GM13976 (cell line): ENCODE data around the gene PSME3IP1.
A peak's percentile ranks its signal among the peaks of the same experiment; 100 is the strongest.
"Not testable (repeated sequence)": the region's sequence is repeated elsewhere in the genome, so short reads cannot be mapped to it uniquely, and the experiment has no call there.

Experiments used
- DNase-seq: peaks from one replicate; pipeline ENCODE4 v3.0.0; 2012; ENCODE audit warnings: low spot score
- in situ Hi-C: fragments of 300-500 bp; cut with MboI; formaldehyde crosslinking; loops from one replicate; pipeline ENCODE4 v1.12.0; 2022; ENCODE audit warnings: low sequenced_read_pairs, mixed read lengths, inconsistent platforms; ENCODE audit not compliant: unreplicated experiment
- TF ChIP-seq, protein P1 (sequence below): IDR thresholded peaks from 2 replicates; pipeline ENCODE4 v1.5.1; 2012; ENCODE audit warnings: borderline replicate concordance, mild to moderate bottlenecking; ENCODE audit not compliant: insufficient read depth; ENCODE audit errors: extremely low read depth, missing control alignments, control extremely low read depth

Gene PSME3IP1

GRCh38 chr16:57112403-57113041 lies 73.3 kb downstream of the PSME3IP1 start:
- in situ Hi-C loops, result no loop called here
- no peak for DNase-seq
- TF ChIP-seq, protein P1, sequence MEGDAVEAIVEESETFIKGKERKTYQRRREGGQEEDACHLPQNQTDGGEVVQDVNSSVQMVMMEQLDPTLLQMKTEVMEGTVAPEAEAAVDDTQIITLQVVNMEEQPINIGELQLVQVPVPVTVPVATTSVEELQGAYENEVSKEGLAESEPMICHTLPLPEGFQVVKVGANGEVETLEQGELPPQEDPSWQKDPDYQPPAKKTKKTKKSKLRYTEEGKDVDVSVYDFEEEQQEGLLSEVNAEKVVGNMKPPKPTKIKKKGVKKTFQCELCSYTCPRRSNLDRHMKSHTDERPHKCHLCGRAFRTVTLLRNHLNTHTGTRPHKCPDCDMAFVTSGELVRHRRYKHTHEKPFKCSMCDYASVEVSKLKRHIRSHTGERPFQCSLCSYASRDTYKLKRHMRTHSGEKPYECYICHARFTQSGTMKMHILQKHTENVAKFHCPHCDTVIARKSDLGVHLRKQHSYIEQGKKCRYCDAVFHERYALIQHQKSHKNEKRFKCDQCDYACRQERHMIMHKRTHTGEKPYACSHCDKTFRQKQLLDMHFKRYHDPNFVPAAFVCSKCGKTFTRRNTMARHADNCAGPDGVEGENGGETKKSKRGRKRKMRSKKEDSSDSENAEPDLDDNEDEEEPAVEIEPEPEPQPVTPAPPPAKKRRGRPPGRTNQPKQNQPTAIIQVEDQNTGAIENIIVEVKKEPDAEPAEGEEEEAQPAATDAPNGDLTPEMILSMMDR, result no peak

DNA sequence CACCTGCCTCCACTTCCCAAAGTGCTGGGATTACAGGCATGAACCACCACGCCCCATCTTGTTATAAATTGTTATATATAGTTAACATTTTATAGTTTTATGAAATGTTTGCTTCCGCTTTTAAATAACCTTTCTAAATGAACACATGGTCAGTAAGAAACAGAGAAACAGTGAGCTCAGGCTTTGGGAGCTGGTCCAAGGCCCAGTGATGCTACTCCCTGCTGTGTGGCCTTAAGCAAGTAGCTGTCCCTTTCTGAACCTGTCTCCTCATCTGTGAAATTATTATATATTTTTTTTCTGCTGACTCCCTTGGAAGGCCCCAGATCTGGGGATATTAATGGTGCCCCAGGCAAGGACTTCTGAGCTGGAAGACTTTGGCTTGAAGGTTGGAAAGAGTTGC lies 74.4 kb downstream of the PSME3IP1 start:
- TF ChIP-seq, protein P1, result no peak
- DNase-seq, result no peak

GRCh38 chr16:57110937-57111336 lies 74.9 kb downstream of the PSME3IP1 start:
- TF ChIP-seq, protein P1, result no peak
- no peak for DNase-seq
- in situ Hi-C loops, result no loop called here

More for the DNA sequence above, 74.4 kb downstream of the PSME3IP1 start:
- in situ Hi-C loops, result no loop called here

DNA sequence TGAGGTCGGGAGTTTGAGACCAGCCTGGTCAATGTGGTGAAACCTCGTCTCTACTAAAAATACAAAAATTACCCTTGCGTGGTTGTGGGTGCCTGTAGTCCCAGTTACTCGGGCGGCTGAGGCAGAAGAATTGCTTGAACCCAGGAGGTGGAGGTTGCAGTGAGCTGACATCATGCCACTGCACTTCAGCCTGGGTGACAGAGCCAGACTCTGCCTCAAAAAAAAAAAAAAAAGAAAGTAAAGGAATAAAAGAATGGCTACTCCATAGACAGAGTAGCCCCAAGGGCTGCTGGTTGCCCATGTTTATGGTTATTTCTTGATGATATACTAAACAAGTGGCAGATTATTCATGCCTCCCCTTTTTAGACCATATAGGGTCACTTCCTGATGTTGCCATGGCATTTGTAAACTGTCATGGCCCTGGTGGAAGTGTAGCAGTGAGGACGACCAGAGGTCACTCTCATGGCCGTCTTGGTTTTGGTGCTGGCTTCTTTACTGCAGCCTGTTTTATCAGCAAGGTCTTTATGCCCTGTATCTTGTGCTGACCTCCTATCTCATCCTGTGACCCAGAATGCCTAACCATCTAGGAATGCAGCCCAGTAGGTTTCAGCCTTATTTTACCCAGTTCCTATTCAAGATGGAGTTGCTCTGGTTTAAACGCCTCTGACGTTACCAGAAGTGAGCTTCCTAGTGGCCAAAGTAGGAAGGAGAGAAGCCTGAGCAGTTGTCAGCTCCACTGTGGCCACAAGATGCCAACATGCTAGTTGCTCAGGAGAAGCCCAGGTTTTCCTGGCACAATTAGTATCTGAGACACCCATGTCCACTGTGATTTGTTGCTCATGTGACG lies 76.4 kb downstream of the PSME3IP1 start:
- in situ Hi-C loops, DNase-seq: not testable (repeated sequence)

DNA sequence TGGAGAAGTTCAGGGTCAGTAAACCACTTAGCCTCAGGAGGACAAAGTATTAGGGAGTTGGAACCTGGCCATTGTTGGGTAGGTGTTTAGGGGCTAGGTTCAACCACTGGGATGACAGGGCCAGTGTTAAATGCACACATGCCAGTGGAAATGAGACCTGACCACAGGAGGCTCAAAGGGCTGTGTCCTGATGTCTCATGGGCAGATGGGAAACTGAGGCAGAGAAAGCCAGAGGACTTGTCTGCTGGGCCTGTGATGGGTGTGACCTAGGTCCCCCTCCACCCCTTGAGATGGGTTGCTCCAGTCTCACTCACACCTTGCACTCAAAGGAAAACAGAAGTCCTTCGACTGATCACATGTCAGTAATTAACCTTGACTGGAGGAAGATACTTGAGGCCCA lies 77.4 kb downstream of the PSME3IP1 start:
- DNase-seq, result no peak
- in situ Hi-C loops, result no loop called here
- TF ChIP-seq, protein P1, result no peak

- TF ChIP-seq, protein P1, result no peak
- peak; percentile 42 for DNase-seq
- in situ Hi-C loops, result no loop called here
These were observed 78.4 kb downstream of the PSME3IP1 start for GRCh38 chr16:57107321-57107922.

GRCh38 chr16:57106767-57107166 lies 79.1 kb downstream of the PSME3IP1 start:
- in situ Hi-C loops, result no loop called here
- no peak for DNase-seq
- TF ChIP-seq, protein P1, result no peak
